Loucy (cell line): Measurements from ENCODE around the gene PHOSPHO1.

Source experiments
- H2AFZ ChIP-seq: fragments of 200-600 bp; sonication (generic); 2 replicates; pipeline ENCODE4 v1.6.0; 2016; ENCODE audit warnings: antibody characterized with exemption, mild to moderate bottlenecking, low read length, moderate library complexity
- H3F3A ChIP-seq: fragments of 200-600 bp; 2 replicates; pipeline ENCODE4 v1.6.0; 2016; ENCODE audit warnings: antibody characterized with exemption, low read depth, mild to moderate bottlenecking
- H3K27me3 ChIP-seq: fragments of 200-600 bp; sonication (generic); 2 replicates; pipeline ENCODE4 v1.6.1; 2014; ENCODE audit warnings: low read length, mild to moderate bottlenecking; ENCODE audit not compliant: insufficient read depth, poor library complexity, severe bottlenecking
- H3K36me3 ChIP-seq: fragments of 200-600 bp; sonication (generic); 2 replicates; pipeline ENCODE4 v1.6.1; 2016; ENCODE audit warnings: low read length; ENCODE audit not compliant: insufficient read depth
- H3K4me1 ChIP-seq: fragments of 200-600 bp; sonication (generic); 2 replicates; pipeline ENCODE4 v1.5.1; 2014; ENCODE audit warnings: low read length, mild to moderate bottlenecking; ENCODE audit not compliant: insufficient read depth, poor library complexity, severe bottlenecking
- H3K4me2 ChIP-seq: fragments of 200-600 bp; sonication (generic); 2 replicates; pipeline ENCODE4 v1.6.0; 2014; ENCODE audit warnings: antibody characterized with exemption, low read length, low read depth, mild to moderate bottlenecking; ENCODE audit not compliant: poor library complexity, severe bottlenecking
- H3K4me3 ChIP-seq: fragments of 200-600 bp; sonication (generic); 2 replicates; pipeline ENCODE4 v1.5.1; 2014; ENCODE audit warnings: low read length, mild to moderate bottlenecking, mixed read lengths; ENCODE audit not compliant: poor library complexity, severe bottlenecking
- H3K79me2 ChIP-seq: fragments of 200-600 bp; sonication (generic); 2 replicates; pipeline ENCODE4 v1.6.1; 2014; ENCODE audit warnings: low read length; ENCODE audit not compliant: insufficient read depth
- H3K9ac ChIP-seq: fragments of 200-600 bp; sonication (generic); 2 replicates; pipeline ENCODE4 v1.6.0; 2014; ENCODE audit warnings: mild to moderate bottlenecking, low read depth, low read length, moderate library complexity; ENCODE audit not compliant: poor library complexity, severe bottlenecking
- H3K9me2 ChIP-seq: fragments of 200-600 bp; sonication (generic); replicated peaks from 2 replicates; pipeline ENCODE4 v1.6.1; 2016; ENCODE audit warnings: low read depth, low read length, mixed read lengths
- H3K9me3 ChIP-seq: fragments of 200-600 bp; sonication (generic); 2 replicates; pipeline ENCODE4 v1.6.1; 2014; ENCODE audit warnings: mild to moderate bottlenecking, antibody characterized with exemption, low read length, low read depth; ENCODE audit not compliant: insufficient read depth
- H4K20me1 ChIP-seq: fragments of 200-600 bp; sonication (generic); 2 replicates; pipeline ENCODE4 v1.6.0; 2014; ENCODE audit warnings: antibody characterized with exemption, low read length, mild to moderate bottlenecking; ENCODE audit not compliant: insufficient read depth, poor library complexity, severe bottlenecking
- EZH2phosphoT487 ChIP-seq: fragments of 200-600 bp; IDR thresholded peaks from 2 replicates; pipeline ENCODE4 v1.6.1; 2018; ENCODE audit warnings: antibody characterized with exemption, mild to moderate bottlenecking, moderate library complexity, borderline replicate concordance
- TF ChIP-seq, protein P1 (sequence below): fragments of 200-600 bp; sonication (generic); conservative IDR thresholded peaks from 2 replicates; pipeline ENCODE4 v1.5.1; 2014; ENCODE audit warnings: mild to moderate bottlenecking, antibody characterized with exemption, low read length

The PHOSPHO1 gene

DNA sequence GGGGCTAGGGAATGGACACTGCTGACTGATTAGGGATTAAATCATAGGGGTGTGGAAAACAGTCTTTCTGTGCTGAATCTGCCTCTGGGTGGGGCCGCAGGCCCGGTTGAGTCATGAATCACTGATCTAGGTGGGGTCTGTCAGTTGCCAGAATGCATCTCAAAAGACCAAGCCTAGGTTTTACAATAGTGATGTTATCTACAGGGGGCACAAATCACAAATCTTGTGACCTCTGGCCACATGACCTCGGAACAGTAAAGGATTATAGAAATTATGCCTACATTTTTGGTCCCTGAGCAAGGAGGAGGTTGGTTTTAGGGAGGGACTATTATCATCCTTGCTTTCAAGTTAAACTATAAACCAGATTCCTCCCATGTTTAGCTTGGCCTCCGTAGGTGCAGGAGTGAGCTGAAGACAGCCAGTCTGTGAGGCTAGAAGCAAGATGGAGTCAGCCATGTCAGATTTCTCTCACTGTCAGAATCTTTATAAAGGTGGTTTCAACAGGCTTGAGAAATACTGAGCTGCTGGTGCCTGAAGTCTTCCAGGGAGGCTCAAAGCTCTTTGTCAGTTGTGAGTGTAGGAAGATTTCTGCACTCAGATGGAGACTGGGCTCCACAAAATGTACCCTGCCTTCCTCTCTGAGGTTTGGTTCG is 33.1 kb downstream of the PHOSPHO1 start:
- no peak overlapping the region for H3K4me3 ChIP-seq
- H3K27me3 ChIP-seq: no peaks in the 10 kb centered on the region
- no peak for TF ChIP-seq EZH2phosphoT487
- TF ChIP-seq, protein P1, sequence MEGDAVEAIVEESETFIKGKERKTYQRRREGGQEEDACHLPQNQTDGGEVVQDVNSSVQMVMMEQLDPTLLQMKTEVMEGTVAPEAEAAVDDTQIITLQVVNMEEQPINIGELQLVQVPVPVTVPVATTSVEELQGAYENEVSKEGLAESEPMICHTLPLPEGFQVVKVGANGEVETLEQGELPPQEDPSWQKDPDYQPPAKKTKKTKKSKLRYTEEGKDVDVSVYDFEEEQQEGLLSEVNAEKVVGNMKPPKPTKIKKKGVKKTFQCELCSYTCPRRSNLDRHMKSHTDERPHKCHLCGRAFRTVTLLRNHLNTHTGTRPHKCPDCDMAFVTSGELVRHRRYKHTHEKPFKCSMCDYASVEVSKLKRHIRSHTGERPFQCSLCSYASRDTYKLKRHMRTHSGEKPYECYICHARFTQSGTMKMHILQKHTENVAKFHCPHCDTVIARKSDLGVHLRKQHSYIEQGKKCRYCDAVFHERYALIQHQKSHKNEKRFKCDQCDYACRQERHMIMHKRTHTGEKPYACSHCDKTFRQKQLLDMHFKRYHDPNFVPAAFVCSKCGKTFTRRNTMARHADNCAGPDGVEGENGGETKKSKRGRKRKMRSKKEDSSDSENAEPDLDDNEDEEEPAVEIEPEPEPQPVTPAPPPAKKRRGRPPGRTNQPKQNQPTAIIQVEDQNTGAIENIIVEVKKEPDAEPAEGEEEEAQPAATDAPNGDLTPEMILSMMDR: no peak
- H3K9ac ChIP-seq: no peak overlapping the region
- no peak overlapping the region for H2AFZ ChIP-seq
- 0 out of 2 replicates have a peak, but pooled peaks cover 2% of the 10 kb centered on the region for H3F3A ChIP-seq
- H4K20me1 ChIP-seq: no peaks in the 10 kb centered on the region
- H3K9me3 ChIP-seq: no peaks in the 10 kb centered on the region
- H3K9me2 ChIP-seq: no peaks in the 10 kb centered on the region
- no peaks in the 10 kb centered on the region for H3K36me3 ChIP-seq
- H3K4me2 ChIP-seq: no peak overlapping the region
- H3K4me1 ChIP-seq: peaks cover 4% of the 10 kb centered on the region
- no peaks in the 10 kb centered on the region for H3K79me2 ChIP-seq

DNA sequence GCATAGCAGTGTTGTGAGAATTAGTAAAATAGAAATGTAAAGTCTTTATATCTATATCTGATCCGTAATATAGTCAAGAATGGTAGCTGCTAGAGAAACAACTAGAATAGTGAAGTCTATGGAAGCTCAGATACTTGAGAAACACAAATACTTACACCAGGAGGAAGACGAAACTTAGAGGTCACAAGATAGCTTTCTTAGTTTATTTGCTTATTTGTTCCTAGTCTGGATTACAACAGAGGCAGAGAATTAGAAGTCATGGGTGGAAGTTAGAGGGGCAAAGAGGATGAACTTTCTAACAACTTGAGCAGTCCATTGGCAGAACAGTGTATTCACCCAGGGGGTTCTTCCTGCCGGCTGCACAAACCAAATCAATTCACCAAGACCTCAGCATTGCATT is 34.1 kb downstream of the PHOSPHO1 start:
- TF ChIP-seq EZH2phosphoT487: no peak
- TF ChIP-seq, protein P1: no peak
- H4K20me1 ChIP-seq: no peaks in the 10 kb centered on the region
- no peak overlapping the region for H2AFZ ChIP-seq
- H3K9me2 ChIP-seq: no peaks in the 10 kb centered on the region
- H3K36me3 ChIP-seq: no peaks in the 10 kb centered on the region
- no peak overlapping the region for H3K4me3 ChIP-seq
- H3K9ac ChIP-seq: no peak overlapping the region
- no peak overlapping the region for H3K4me2 ChIP-seq
- peaks cover 8% of the 10 kb centered on the region; the same call in 1 of the 2 replicates for H3F3A ChIP-seq
- no peaks in the 10 kb centered on the region for H3K9me3 ChIP-seq
- H3K79me2 ChIP-seq: no peaks in the 10 kb centered on the region
- no peaks in the 10 kb centered on the region for H3K27me3 ChIP-seq
- peaks cover 4% of the 10 kb centered on the region for H3K4me1 ChIP-seq

DNA sequence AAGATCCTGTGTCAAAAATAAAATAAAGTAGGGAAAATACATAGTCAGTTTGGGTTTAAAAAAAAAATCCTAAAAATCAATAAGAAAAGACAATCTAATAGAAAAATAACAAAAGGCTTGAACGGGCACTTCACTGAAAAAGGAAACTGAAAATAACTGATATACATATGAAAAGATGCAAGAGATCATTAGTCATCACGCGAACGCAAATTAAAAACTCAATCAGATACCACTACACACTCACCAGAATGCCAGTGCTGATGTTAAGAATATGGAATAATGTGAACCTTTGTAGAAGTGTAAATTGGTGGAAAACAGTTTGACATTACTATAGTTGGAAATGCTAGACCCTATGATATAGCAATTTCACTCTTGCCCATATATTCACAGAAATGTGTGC is 34.8 kb downstream of the PHOSPHO1 start:
- H3K4me3 ChIP-seq: no peak overlapping the region
- H3K9ac ChIP-seq: no peak overlapping the region
- H3K4me1 ChIP-seq: peaks cover 7% of the 10 kb centered on the region
- H3K9me2 ChIP-seq: no peaks in the 10 kb centered on the region
- no peak overlapping the region for H3K4me2 ChIP-seq
- no peaks in the 10 kb centered on the region for H3K36me3 ChIP-seq
- H3K9me3 ChIP-seq: no peaks in the 10 kb centered on the region
- H3K27me3 ChIP-seq: no peaks in the 10 kb centered on the region
- peaks cover 10% of the 10 kb centered on the region; the same call in 1 of the 2 replicates for H3F3A ChIP-seq
- TF ChIP-seq, protein P1: no peak
- TF ChIP-seq EZH2phosphoT487: no peak
- H4K20me1 ChIP-seq: no peaks in the 10 kb centered on the region
- H3K79me2 ChIP-seq: no peaks in the 10 kb centered on the region
- no peak overlapping the region for H2AFZ ChIP-seq
